ENCODE results near the gene DCPS.

Gene DCPS

GRCh38 chr11:126347751-126348668 is 44.1 kb downstream of the DCPS start:
- H3K4me3 ChIP-seq (ENCODE audit: low read depth, low read length), result no peak overlapping the region
- TF ChIP-seq, protein P1, sequence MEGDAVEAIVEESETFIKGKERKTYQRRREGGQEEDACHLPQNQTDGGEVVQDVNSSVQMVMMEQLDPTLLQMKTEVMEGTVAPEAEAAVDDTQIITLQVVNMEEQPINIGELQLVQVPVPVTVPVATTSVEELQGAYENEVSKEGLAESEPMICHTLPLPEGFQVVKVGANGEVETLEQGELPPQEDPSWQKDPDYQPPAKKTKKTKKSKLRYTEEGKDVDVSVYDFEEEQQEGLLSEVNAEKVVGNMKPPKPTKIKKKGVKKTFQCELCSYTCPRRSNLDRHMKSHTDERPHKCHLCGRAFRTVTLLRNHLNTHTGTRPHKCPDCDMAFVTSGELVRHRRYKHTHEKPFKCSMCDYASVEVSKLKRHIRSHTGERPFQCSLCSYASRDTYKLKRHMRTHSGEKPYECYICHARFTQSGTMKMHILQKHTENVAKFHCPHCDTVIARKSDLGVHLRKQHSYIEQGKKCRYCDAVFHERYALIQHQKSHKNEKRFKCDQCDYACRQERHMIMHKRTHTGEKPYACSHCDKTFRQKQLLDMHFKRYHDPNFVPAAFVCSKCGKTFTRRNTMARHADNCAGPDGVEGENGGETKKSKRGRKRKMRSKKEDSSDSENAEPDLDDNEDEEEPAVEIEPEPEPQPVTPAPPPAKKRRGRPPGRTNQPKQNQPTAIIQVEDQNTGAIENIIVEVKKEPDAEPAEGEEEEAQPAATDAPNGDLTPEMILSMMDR (conservative IDR thresholded peaks at IDR 0.05; ENCODE audit: low read depth, low read length), result no peak
- DNase-seq (ENCODE audit: low read depth), result no peak

GRCh38 chr11:126348806-126349582 is 45.1 kb downstream of the DCPS start:
- no peak overlapping the region for H3K4me3 ChIP-seq (ENCODE audit: low read depth, low read length)
- DNase-seq (ENCODE audit: low read depth), result peak; percentile 60
- TF ChIP-seq, protein P1 (conservative IDR thresholded peaks at IDR 0.05; ENCODE audit: low read depth, low read length), result no peak

GRCh38 chr11:126350836-126351235 is 47.0 kb downstream of the DCPS start:
- TF ChIP-seq, protein P1 (conservative IDR thresholded peaks at IDR 0.05; ENCODE audit: low read depth, low read length), result no peak
- no peak overlapping the region for H3K4me3 ChIP-seq (ENCODE audit: low read depth, low read length)
- no peak for DNase-seq (ENCODE audit: low read depth)

GRCh38 chr11:126352163-126352562 is 48.3 kb downstream of the DCPS start:
- TF ChIP-seq, protein P1 (conservative IDR thresholded peaks at IDR 0.05; ENCODE audit: low read depth, low read length), result no peak
- DNase-seq (ENCODE audit: low read depth), result no peak
- H3K4me3 ChIP-seq (ENCODE audit: low read depth, low read length), result no peak overlapping the region

DNA sequence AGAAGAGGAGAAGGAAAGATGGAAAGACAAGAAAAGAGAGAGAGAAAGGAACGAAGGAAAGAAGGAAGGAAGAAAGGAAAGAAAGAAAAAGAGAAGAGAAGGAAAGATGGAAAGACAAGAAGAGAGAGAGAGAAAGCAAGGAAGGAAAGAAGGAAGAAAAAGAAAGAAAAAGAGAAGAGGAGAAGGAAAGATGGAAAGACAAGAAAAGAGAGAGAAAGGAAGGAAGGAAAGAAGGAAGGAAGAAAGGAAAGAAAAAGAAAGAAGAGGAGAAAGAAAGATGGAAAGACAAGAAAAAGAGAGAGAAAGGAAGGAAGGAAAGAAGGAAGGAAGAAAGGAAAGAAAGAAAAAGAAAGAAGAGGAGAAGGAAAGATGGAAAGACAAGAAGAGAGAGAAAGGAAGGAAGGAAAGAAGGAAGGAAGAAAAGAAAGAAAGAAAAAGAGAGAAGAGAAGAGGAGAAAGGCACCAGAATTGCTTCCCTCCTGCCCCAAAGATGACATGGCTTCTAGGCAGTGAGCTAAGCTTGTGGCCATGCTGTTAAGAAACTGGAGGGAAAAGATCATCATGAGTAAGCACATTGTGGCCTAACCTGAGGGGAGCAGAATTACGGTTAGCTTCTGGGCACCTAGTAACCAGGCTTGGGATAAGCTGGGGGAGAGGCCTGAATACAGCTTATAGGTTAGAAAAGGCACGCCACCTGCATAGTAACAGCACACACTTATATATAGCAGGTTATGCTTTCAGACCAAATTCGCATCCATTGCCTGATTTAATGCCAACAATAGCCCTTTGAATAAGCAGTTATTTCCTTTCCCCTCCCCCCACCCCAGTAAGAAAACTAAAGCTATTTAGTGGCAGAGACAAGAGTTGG is 49.3 kb downstream of the DCPS start:
- TF ChIP-seq, protein P1 (conservative IDR thresholded peaks at IDR 0.05; ENCODE audit: low read depth, low read length), result no peak
- H3K4me3 ChIP-seq (ENCODE audit: low read depth, low read length), result no peak overlapping the region
- peak; percentile 60 for DNase-seq (ENCODE audit: low read depth)

DNA sequence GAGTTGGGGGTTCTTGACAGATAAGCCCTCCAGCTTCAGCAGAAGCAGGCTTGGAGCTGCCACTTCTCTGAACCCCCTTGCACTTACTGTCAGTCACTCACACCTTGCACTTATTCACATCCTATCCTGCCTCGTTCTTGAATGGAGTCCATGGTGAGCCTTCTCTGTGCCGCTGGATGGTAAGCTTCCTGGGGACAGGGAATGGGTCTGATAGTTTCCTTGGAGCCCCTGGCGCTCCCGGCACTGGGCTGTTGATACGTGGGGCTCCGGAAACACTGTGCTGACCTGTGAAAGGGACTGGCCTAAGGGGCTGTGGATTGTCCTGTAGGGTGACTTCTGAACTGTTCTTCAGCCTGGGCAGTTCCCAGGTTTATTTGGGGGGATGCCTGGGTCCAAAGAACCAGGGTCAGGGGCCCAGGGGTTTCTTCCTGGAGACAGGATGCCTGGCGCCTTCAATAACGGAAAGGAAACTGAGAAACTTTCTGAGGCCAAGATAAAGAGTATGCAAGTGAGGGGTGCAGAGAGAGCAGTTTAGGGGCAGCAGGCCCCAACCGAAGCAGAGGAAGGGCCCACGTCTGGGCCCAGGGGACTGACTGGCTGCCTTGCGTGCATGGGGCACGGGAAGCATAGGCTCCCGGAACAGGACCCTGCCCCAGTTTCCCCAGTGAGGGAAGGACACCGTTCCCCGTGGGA is 50.9 kb downstream of the DCPS start:
- DNase-seq (ENCODE audit: low read depth), result no peak
- peak overlapping the region; percentile 87 for H3K4me3 ChIP-seq (ENCODE audit: low read depth, low read length)
- TF ChIP-seq, protein P1 (conservative IDR thresholded peaks at IDR 0.05; ENCODE audit: low read depth, low read length), result no peak
